ENCODE data around the gene TIGD6. TPM values are rescaled to one million over a fixed set of nuclear protein-coding genes. Genes with fewer than 3 reads are reported as not detected.

The TIGD6 gene
- total RNA-seq, 1 experiment from 2014 or later = 2.1 TPM

DNA sequence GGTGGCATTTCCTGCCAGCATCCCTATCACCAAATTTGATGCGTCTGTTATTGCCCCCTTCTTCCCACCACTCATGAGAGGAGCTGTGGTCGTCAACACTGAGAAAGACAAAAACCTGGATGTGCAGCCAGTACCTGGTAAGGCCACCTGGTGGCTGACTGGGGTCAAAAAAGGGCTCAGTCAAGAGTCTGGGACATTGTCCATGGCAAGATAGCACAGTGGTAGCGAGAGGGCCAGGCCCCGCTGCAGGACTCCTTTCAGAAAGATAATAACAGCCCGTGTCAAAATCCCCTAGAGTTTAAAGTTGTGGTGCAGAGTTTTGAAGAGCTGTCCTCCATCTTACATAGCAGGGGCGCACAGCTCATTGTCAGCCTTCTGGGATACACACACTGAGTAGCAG is 45.1 kb upstream of the TIGD6 start:
- H3K4me2 ChIP-seq (ENCODE audit: low read length) = no peak overlapping the region
- H3K27me3 ChIP-seq (ENCODE audit: insufficient read depth, low read length) = no peaks in the 10 kb centered on the region
- no peak overlapping the region for H3K27ac ChIP-seq (ENCODE audit: low read depth, low read length)
- H3K9me2 ChIP-seq (ENCODE audit: insufficient read depth) = no peaks in the 10 kb centered on the region
- POLR2A ChIA-PET = no interaction called here
- no peak for TF ChIP-seq CEBPB (IDR thresholded peaks at IDR 0.05; ENCODE audit: low read depth)
- TF ChIP-seq RAD21 (IDR thresholded peaks at IDR 0.05; ENCODE audit: low read depth) = peak; percentile 52
- TF ChIP-seq, protein P1, sequence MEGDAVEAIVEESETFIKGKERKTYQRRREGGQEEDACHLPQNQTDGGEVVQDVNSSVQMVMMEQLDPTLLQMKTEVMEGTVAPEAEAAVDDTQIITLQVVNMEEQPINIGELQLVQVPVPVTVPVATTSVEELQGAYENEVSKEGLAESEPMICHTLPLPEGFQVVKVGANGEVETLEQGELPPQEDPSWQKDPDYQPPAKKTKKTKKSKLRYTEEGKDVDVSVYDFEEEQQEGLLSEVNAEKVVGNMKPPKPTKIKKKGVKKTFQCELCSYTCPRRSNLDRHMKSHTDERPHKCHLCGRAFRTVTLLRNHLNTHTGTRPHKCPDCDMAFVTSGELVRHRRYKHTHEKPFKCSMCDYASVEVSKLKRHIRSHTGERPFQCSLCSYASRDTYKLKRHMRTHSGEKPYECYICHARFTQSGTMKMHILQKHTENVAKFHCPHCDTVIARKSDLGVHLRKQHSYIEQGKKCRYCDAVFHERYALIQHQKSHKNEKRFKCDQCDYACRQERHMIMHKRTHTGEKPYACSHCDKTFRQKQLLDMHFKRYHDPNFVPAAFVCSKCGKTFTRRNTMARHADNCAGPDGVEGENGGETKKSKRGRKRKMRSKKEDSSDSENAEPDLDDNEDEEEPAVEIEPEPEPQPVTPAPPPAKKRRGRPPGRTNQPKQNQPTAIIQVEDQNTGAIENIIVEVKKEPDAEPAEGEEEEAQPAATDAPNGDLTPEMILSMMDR (IDR thresholded peaks at IDR 0.05 in 2 of 3, conservative IDR thresholded peaks at IDR 0.05 in 1 of 3; ENCODE audit: borderline replicate concordance in 1 of 3, insufficient read depth in 1 of 3, low read depth in 2 of 3, low read length in 2 of 3) = peak; percentile 36 to 45 (median 40); a peak in 4 of 6 replicates
- TF ChIP-seq TCF7L2 (IDR thresholded peaks at IDR 0.05; ENCODE audit: borderline replicate concordance, extremely low read depth, insufficient read depth, insufficient read length) = no peak
- CTCF ChIA-PET = interaction anchor here (1.2 kb wide), 1 partner anchor 212 kb away, joined by 3 read pairs; no protein-coding TSS in a partner anchor
- peaks cover 48 to 58% of the 10 kb centered on the region in 2 experiments; a peak in 3 of 4 replicates for H3K36me3 ChIP-seq (ENCODE audit: control insufficient read depth in 1 of 2, insufficient read depth in 2 of 2, low read length in 2 of 2)
- ATAC-seq (peak; percentile 63), DNase-seq (ENCODE audit: low read depth, low spot score) (no peak)
- peaks cover 0 to 32% of the 10 kb centered on the region in 2 experiments; a peak in 2 of 4 replicates for H3K4me1 ChIP-seq (ENCODE audit: control insufficient read depth in 1 of 2, insufficient read depth in 2 of 2, low read length in 2 of 2)
- intact Hi-C loops (cut with micrococcal nuclease) = loop anchor here (10.0 kb wide), 1 partner anchor 169 kb away; no protein-coding TSS in a partner anchor
- H2AFZ ChIP-seq (ENCODE audit: low read depth, low read length, poor library complexity, severe bottlenecking) = no peak overlapping the region
- peaks cover 10% of the 10 kb centered on the region; the same call in 1 of the 2 replicates for H3K79me2 ChIP-seq (ENCODE audit: insufficient read depth, low read length)
- no peaks in the 10 kb centered on the region for H4K20me1 ChIP-seq (ENCODE audit: insufficient read depth)
- RAD21 ChIA-PET (ENCODE audit: low non-redundant PET in 1 of 2, low total read pairs in 2 of 2, uncharacterized antibody in 2 of 2, unreplicated experiment in 2 of 2) = no interaction called here
- no TSS peak for BruUV-seq (replicated peaks)
- H3K4me3 ChIP-seq (replicated peaks in 1 of 2; ENCODE audit: low read depth in 1 of 2, low read length in 2 of 2) = no peak overlapping the region
- H3K9me3 ChIP-seq (ENCODE audit: control insufficient read depth in 1 of 2, insufficient read depth in 1 of 2, low read depth in 1 of 2, low read length in 2 of 2) = no peaks in the 10 kb centered on the region
- no peak overlapping the region for H3K9ac ChIP-seq (ENCODE audit: low read length)

DNA sequence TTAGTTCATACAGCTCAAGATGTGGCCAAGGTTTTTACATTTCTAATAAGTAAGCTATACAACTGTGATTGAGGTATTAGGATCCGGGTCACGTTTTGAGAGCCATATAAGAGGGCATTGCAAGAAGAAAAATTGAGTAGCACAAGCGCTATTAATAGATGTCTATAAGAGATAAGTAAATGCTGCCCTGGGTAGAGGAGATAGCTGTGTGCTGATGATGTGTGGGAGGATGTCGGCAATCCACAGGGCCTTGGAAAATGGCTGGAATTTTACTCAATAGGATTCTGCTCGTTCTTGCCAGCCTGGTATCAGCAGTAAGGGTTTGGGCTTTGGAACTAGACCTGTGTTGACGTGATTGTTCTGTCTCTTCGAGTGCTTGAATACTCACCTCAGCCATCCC is 44.3 kb upstream of the TIGD6 start:
- Histone ChIP-seq H3K9me3 (ENCODE audit: control insufficient read depth in 1 of 2, insufficient read depth in 1 of 2, low read depth in 1 of 2, low read length in 2 of 2) (no peaks in the 10 kb centered on the region), H3K27ac (ENCODE audit: low read depth, low read length) (no peak overlapping the region), H3K9me2 (ENCODE audit: insufficient read depth) (no peaks in the 10 kb centered on the region), H3K4me2 (ENCODE audit: low read length) (no peak overlapping the region), H4K20me1 (ENCODE audit: insufficient read depth) (no peaks in the 10 kb centered on the region; the same call in 1 of the 2 replicates), H3K79me2 (ENCODE audit: insufficient read depth, low read length) (peaks cover 10% of the 10 kb centered on the region; the same call in 1 of the 2 replicates), H2AFZ (ENCODE audit: low read depth, low read length, poor library complexity, severe bottlenecking) (no peak overlapping the region), H3K9ac (ENCODE audit: low read length) (no peak overlapping the region), H3K4me3 (replicated peaks in 1 of 2; ENCODE audit: low read depth in 1 of 2, low read length in 2 of 2) (no peak overlapping the region), H3K4me1 (ENCODE audit: control insufficient read depth in 1 of 2, insufficient read depth in 2 of 2, low read length in 2 of 2) (peaks cover 0 to 23% of the 10 kb centered on the region in 2 experiments; a peak in 2 of 4 replicates), H3K27me3 (ENCODE audit: insufficient read depth, low read length) (no peaks in the 10 kb centered on the region), H3K36me3 (ENCODE audit: control insufficient read depth in 1 of 2, insufficient read depth in 2 of 2, low read length in 2 of 2) (peaks cover 52 to 63% of the 10 kb centered on the region in 2 experiments; a peak in 3 of 4 replicates)
- ChIA-PET RAD21 (ENCODE audit: low non-redundant PET in 1 of 2, low total read pairs in 2 of 2, uncharacterized antibody in 2 of 2, unreplicated experiment in 2 of 2) (no interaction called here), POLR2A (no interaction called here), CTCF (interaction anchor here (1.2 kb wide), 1 partner anchor 211 kb away, joined by 3 read pairs; no protein-coding TSS in a partner anchor)
- ATAC-seq (no peak), DNase-seq (ENCODE audit: low read depth, low spot score) (no peak)
- no TSS peak for BruUV-seq (replicated peaks)
- intact Hi-C loops (cut with micrococcal nuclease) = loop anchor here (10.0 kb wide), 1 partner anchor 170 kb away; no protein-coding TSS in a partner anchor
- TF ChIP-seq FOSL1 (IDR thresholded peaks at IDR 0.05; ENCODE audit: low read depth) (no peak), POLR2A (IDR thresholded peaks at IDR 0.05; ENCODE audit: borderline replicate concordance, extremely low read depth, insufficient read depth, insufficient read length) (no peak), YY1 (IDR thresholded peaks at IDR 0.05; ENCODE audit: extremely low read depth, insufficient replicate concordance, low read depth, low read length) (no peak), TCF7L2 (IDR thresholded peaks at IDR 0.05; ENCODE audit: borderline replicate concordance, extremely low read depth, insufficient read depth, insufficient read length) (no peak)
- TF ChIP-seq, protein P2, sequence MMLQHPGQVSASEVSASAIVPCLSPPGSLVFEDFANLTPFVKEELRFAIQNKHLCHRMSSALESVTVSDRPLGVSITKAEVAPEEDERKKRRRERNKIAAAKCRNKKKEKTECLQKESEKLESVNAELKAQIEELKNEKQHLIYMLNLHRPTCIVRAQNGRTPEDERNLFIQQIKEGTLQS (IDR thresholded peaks at IDR 0.05) = no peak

All from HCT116 (cell line).